Activated CD4-positive, alpha-beta T cell treated with anti-CD3 and anti-CD28 coated beads, Interleukin-2, amount 10 ng/mL, durations not matched to agents 24 days and 14 days (primary cell): Measurements from ENCODE around the gene ESYT1. TPM values are rescaled to one million over a fixed set of nuclear protein-coding genes. Genes with fewer than 3 reads are reported as not detected.

Experiments
- DNase-seq: peaks from one replicate; pipeline ENCODE4 v3.0.0; 2022
- H3K27ac Mint-ChIP-seq: one replicate; pipeline ENCODE4 v1.8.0; 2022; ENCODE audit warnings: mild to moderate bottlenecking, mixed read lengths
- H3K27me3 Mint-ChIP-seq: one replicate; pipeline ENCODE4 v1.8.0; 2022; ENCODE audit warnings: mixed read lengths
- H3K36me3 Mint-ChIP-seq: one replicate; pipeline ENCODE4 v1.8.0; 2022; ENCODE audit warnings: low read depth, mild to moderate bottlenecking, mixed read lengths
- H3K4me1 Mint-ChIP-seq: one replicate; pipeline ENCODE4 v1.8.0; 2021; ENCODE audit warnings: mixed read lengths
- H3K4me3 Mint-ChIP-seq: one replicate; pipeline ENCODE4 v1.8.0; 2022; ENCODE audit warnings: mild to moderate bottlenecking, moderate library complexity, mixed read lengths
- H3K9me3 Mint-ChIP-seq: one replicate; pipeline ENCODE4 v1.8.0; 2021; ENCODE audit warnings: mixed read lengths
- intact Hi-C: fragments of 100-400 bp; cut with micrococcal nuclease; formaldehyde crosslinking; loops from one replicate; pipeline ENCODE4 v1.15.1; 2023
- total RNA-seq: library from RNA; stranded (reverse); gene quantifications from 2 replicates; pipeline ENCODE4 v1.2.3, GENCODE V29; 2022

The ESYT1 gene
- total RNA-seq, 1 donor from 2014 or later, result 158 TPM

- Mint-ChIP-seq H3K9me3 (no peaks in the 10 kb centered on the region), H3K36me3 (peaks cover 14% of the 10 kb centered on the region), H3K4me3 (no peak overlapping the region), H3K27ac (peak overlapping the region; percentile 22), H3K4me1 (peaks cover 50% of the 10 kb centered on the region), H3K27me3 (no peaks in the 10 kb centered on the region)
- no peak for DNase-seq
- intact Hi-C loops, result loop anchor here (10.0 kb wide), 1 partner anchor 1631 kb away; the partner anchor contains the start of genes CDK4 and MARCHF9
Observed at GRCh38 chr12:56124133-56124532, 3.9 kb upstream of the ESYT1 start.

DNA sequence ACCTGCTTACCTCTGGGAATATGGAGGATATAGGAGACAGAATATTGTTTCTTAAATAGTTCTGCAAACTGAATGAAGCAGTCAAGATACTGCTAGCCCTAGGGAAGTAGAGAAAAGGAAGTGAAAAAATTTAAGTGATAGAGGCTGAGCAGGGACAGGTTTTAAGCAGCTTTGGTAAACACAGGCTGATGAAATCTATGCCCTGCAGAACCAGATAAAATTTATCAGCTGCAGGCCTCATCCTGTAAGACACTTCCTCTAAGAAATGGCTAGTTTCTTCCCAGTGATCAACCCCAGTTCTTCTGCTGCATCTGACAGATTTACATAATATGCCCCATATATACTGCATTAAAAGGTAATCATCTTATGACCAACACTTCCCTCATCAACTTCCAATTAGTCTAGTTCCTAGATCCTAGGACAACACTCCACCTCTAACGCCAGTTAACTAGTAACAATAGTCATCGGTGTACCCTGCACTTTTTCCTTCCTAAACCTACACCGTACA lies 1.3 kb upstream of the ESYT1 start:
- intact Hi-C loops, result loop anchor here (1.0 to 10.0 kb wide), 7 partner anchors 8 to 1628 kb away; partner anchors contain the start of genes CDK4, MARCHF9, MYL6B and TIMELESS
- DNase-seq, result no peak
- H3K27ac Mint-ChIP-seq, result peak overlapping the region; percentile 94
- peaks cover 57% of the 10 kb centered on the region for H3K4me1 Mint-ChIP-seq
- H3K4me3 Mint-ChIP-seq, result peak overlapping the region; percentile 98
- H3K9me3 Mint-ChIP-seq, result no peaks in the 10 kb centered on the region
- peaks cover 31% of the 10 kb centered on the region for H3K36me3 Mint-ChIP-seq
- H3K27me3 Mint-ChIP-seq, result no peaks in the 10 kb centered on the region

- Mint-ChIP-seq H3K9me3 (no peaks in the 10 kb centered on the region), H3K27ac (peak overlapping the region; percentile 94), H3K27me3 (no peaks in the 10 kb centered on the region), H3K36me3 (peaks cover 36% of the 10 kb centered on the region), H3K4me3 (peak overlapping the region; percentile 98), H3K4me1 (peaks cover 64% of the 10 kb centered on the region)
- DNase-seq, result no peak
- intact Hi-C loops, result loop anchor here (2.0 to 10.0 kb wide), 3 partner anchors 129 to 1627 kb away; partner anchors contain the start of genes CDK4, MARCHF9 and TIMELESS
Observed at GRCh38 chr12:56127485-56127887, 581 bp upstream of the ESYT1 start.

GRCh38 chr12:56128670-56129205 lies 671 bp downstream of the ESYT1 start:
- H3K9me3 Mint-ChIP-seq, result no peaks in the 10 kb centered on the region
- no peaks in the 10 kb centered on the region for H3K27me3 Mint-ChIP-seq
- peaks cover 45% of the 10 kb centered on the region for H3K36me3 Mint-ChIP-seq
- H3K4me1 Mint-ChIP-seq, result peaks cover 68% of the 10 kb centered on the region
- H3K27ac Mint-ChIP-seq, result peak overlapping the region; percentile 94
- intact Hi-C loops, result loop anchor here (1.0 to 10.0 kb wide), 4 partner anchors 9 to 1626 kb away; partner anchors contain the start of genes CDK4, MARCHF9, SPRYD4 and TIMELESS
- H3K4me3 Mint-ChIP-seq, result peak overlapping the region; percentile 98
- no peak for DNase-seq

- peak overlapping the region; percentile 94 for H3K27ac Mint-ChIP-seq
- no peaks in the 10 kb centered on the region for H3K27me3 Mint-ChIP-seq
- H3K4me3 Mint-ChIP-seq, result peak overlapping the region; percentile 98
- intact Hi-C loops, result loop anchor here (1.0 to 10.0 kb wide), 4 partner anchors 8 to 1625 kb away; partner anchors contain the start of genes CDK4, MARCHF9, SPRYD4 and TIMELESS
- no peaks in the 10 kb centered on the region for H3K9me3 Mint-ChIP-seq
- H3K36me3 Mint-ChIP-seq, result peaks cover 52% of the 10 kb centered on the region
- H3K4me1 Mint-ChIP-seq, result peaks cover 65% of the 10 kb centered on the region
- DNase-seq, result peak; percentile 94
Observed at GRCh38 chr12:56129206-56129941, 1.3 kb downstream of the ESYT1 start.

- H3K27me3 Mint-ChIP-seq, result no peaks in the 10 kb centered on the region
- H3K4me1 Mint-ChIP-seq, result peaks cover 62% of the 10 kb centered on the region
- intact Hi-C loops, result loop anchor here (1.0 to 10.0 kb wide), 4 partner anchors 7 to 1625 kb away; partner anchors contain the start of genes CDK4, MARCHF9, SPRYD4 and TIMELESS
- peak overlapping the region; percentile 98 for H3K4me3 Mint-ChIP-seq
- no peak for DNase-seq
- H3K36me3 Mint-ChIP-seq, result peaks cover 56% of the 10 kb centered on the region
- H3K27ac Mint-ChIP-seq, result peak overlapping the region; percentile 94
- H3K9me3 Mint-ChIP-seq, result no peaks in the 10 kb centered on the region
Observed at GRCh38 chr12:56129942-56130495, 2.0 kb downstream of the ESYT1 start.

- intact Hi-C loops, result no loop called here
- peak overlapping the region; percentile 98 for H3K4me3 Mint-ChIP-seq
- H3K27me3 Mint-ChIP-seq, result no peaks in the 10 kb centered on the region
- no peaks in the 10 kb centered on the region for H3K9me3 Mint-ChIP-seq
- peaks cover 59% of the 10 kb centered on the region for H3K4me1 Mint-ChIP-seq
- peaks cover 57% of the 10 kb centered on the region for H3K36me3 Mint-ChIP-seq
- H3K27ac Mint-ChIP-seq, result peak overlapping the region; percentile 46
- DNase-seq, result no peak
Observed at GRCh38 chr12:56130876-56131275, 2.8 kb downstream of the ESYT1 start.

- no peak overlapping the region for H3K4me3 Mint-ChIP-seq
- DNase-seq, result no peak
- intact Hi-C loops, result no loop called here
- no peaks in the 10 kb centered on the region for H3K9me3 Mint-ChIP-seq
- no peaks in the 10 kb centered on the region for H3K27me3 Mint-ChIP-seq
- peaks cover 55% of the 10 kb centered on the region for H3K4me1 Mint-ChIP-seq
- H3K36me3 Mint-ChIP-seq, result peaks cover 85% of the 10 kb centered on the region
- no peak overlapping the region for H3K27ac Mint-ChIP-seq
Observed at GRCh38 chr12:56134897-56135296, 6.8 kb downstream of the ESYT1 start.

- intact Hi-C loops, result loop anchor here (1.0 kb wide), 1 partner anchor 9 kb away; no protein-coding TSS in a partner anchor
- Mint-ChIP-seq H3K4me3 (peak overlapping the region; percentile 30), H3K27me3 (no peaks in the 10 kb centered on the region), H3K4me1 (peaks cover 50% of the 10 kb centered on the region), H3K36me3 (peaks cover 81% of the 10 kb centered on the region), H3K27ac (peak overlapping the region; percentile 80), H3K9me3 (no peaks in the 10 kb centered on the region)
- no peak for DNase-seq
Observed at GRCh38 chr12:56137853-56138571, 9.9 kb downstream of the ESYT1 start.

- peaks cover 37% of the 10 kb centered on the region for H3K4me1 Mint-ChIP-seq
- H3K36me3 Mint-ChIP-seq, result peaks cover 74% of the 10 kb centered on the region
- no peak overlapping the region for H3K4me3 Mint-ChIP-seq
- H3K27me3 Mint-ChIP-seq, result no peaks in the 10 kb centered on the region
- H3K27ac Mint-ChIP-seq, result no peak overlapping the region
- no peak for DNase-seq
- intact Hi-C loops, result no loop called here
- no peaks in the 10 kb centered on the region for H3K9me3 Mint-ChIP-seq
Observed at GRCh38 chr12:56141946-56142784, 14.1 kb downstream of the ESYT1 start.

GRCh38 chr12:56143217-56143616 lies 15.2 kb downstream of the ESYT1 start:
- Mint-ChIP-seq H3K9me3 (no peaks in the 10 kb centered on the region), H3K4me3 (no peak overlapping the region), H3K27ac (peak overlapping the region; percentile 80), H3K27me3 (no peaks in the 10 kb centered on the region), H3K4me1 (peaks cover 30% of the 10 kb centered on the region), H3K36me3 (peaks cover 64% of the 10 kb centered on the region)
- intact Hi-C loops, result no loop called here
- DNase-seq, result no peak

DNA sequence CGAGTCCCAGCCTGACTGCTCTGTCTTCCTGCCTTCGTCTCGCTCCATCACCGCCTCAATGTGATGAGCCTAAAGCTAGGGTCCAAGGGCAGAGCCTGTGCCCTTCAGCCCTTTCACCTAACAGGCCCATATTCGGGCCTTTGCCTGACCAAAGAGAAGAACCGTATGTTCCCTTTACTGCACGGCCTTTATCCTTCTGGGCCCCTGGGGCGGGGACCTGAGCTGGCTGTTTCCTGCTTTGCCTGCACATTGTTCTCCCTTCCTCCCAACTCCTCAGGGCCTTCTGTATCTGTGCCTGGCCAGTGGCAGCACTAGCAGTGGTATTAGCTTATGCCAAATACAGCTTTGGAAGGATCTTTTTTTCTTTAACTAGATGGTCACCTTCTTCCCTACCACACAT lies 15.8 kb downstream of the ESYT1 start:
- H3K36me3 Mint-ChIP-seq, result peaks cover 57% of the 10 kb centered on the region
- DNase-seq, result no peak
- H3K9me3 Mint-ChIP-seq, result no peaks in the 10 kb centered on the region
- H3K27me3 Mint-ChIP-seq, result no peaks in the 10 kb centered on the region
- H3K27ac Mint-ChIP-seq, result peak overlapping the region; percentile 80
- intact Hi-C loops, result no loop called here
- peaks cover 23% of the 10 kb centered on the region for H3K4me1 Mint-ChIP-seq
- no peak overlapping the region for H3K4me3 Mint-ChIP-seq
